Mucosa of descending colon (tissue), 3 donors: ENCODE measurements around the gene PEMT. TPM values are rescaled to one million over a fixed set of nuclear protein-coding genes. Genes with fewer than 3 reads are reported as not detected.

Source experiments
- ATAC-seq: fragments of 200-7000 bp; cut with Tn5 transposase; one replicate; pipeline ENCODE4 v1.9.1; 2020; ENCODE audit warnings: mild to moderate bottlenecking, moderate library complexity
- DNase-seq, 3 donors: peaks; one replicate each; pipeline ENCODE4 v3.0.0-alpha.2; 2020
- H3K36me3 ChIP-seq: fragments of 200-600 bp; one replicate; pipeline ENCODE4 v1.8.0; 2021; ENCODE audit warnings: low read depth, mild to moderate bottlenecking
- H3K4me1 ChIP-seq: fragments of 200-600 bp; one replicate; pipeline ENCODE4 v1.8.0; 2021; ENCODE audit warnings: low read depth, mild to moderate bottlenecking
- H3K4me3 ChIP-seq: fragments of 200-600 bp; one replicate; pipeline ENCODE4 v1.8.0; 2021; ENCODE audit warnings: mild to moderate bottlenecking
- H3K9me3 ChIP-seq: fragments of 200-600 bp; one replicate; pipeline ENCODE4 v1.8.0; 2021; ENCODE audit warnings: mild to moderate bottlenecking
- CTCF ChIP-seq: fragments of 200-600 bp; IDR thresholded peaks from one replicate; pipeline ENCODE4 v1.8.0; 2022; ENCODE audit warnings: antibody characterized with exemption, mild to moderate bottlenecking
- intact Hi-C, 2 donors: fragments of 100-400 bp; cut with DNase I in 1 of 2; cut with micrococcal nuclease in 1 of 2; formaldehyde crosslinking; loops; one replicate each; pipeline versions ENCODE4 v1.11.0 to v1.11.1; 2022; cut with DNase I, micrococcal nuclease
- total RNA-seq, 3 donors: library from RNA; stranded (reverse); fragmentation: NEBNext Ultra II Directional in 2 of 3; extraction: Animal tissue kit (Norgen Biotek cat#: 25700) in 2 of 3; gene quantifications; one replicate each; pipeline versions ENCODE4 v1.2.1 to v1.2.4, GENCODE V29; 2021 to 2023
- donor health status: DM: no; HTN: no; CAD: no; lungs with moderate emphysema.
- donor health status: DM: no; HTN: no; CAD: no.
- donor health status: DM: no; HTN: yes; CAD: no.

Gene PEMT
- total RNA-seq, 3 donors from 2014 or later = 15.4 to 18.3 (median 16.1) TPM

GRCh38 chr17:17558431-17558830 is 33.1 kb downstream of the PEMT start:
- no peak for TF ChIP-seq CTCF
- no peak for DNase-seq
- Histone ChIP-seq H3K36me3 (no peaks in the 10 kb centered on the region), H3K4me1 (peaks cover 5% of the 10 kb centered on the region), H3K4me3 (no peak overlapping the region), H3K9me3 (no peaks in the 10 kb centered on the region)
- no peak for ATAC-seq
- intact Hi-C loops = no loop called here

- H3K9me3 ChIP-seq = no peaks in the 10 kb centered on the region
- H3K4me3 ChIP-seq = no peak overlapping the region
- H3K4me1 ChIP-seq = no peaks in the 10 kb centered on the region
- intact Hi-C loops = no loop called here
- DNase-seq (no peak), ATAC-seq (no peak)
- no peak for TF ChIP-seq CTCF
- H3K36me3 ChIP-seq = no peaks in the 10 kb centered on the region
Measured at GRCh38 chr17:17557796-17558195, 33.7 kb downstream of the PEMT start.

DNA sequence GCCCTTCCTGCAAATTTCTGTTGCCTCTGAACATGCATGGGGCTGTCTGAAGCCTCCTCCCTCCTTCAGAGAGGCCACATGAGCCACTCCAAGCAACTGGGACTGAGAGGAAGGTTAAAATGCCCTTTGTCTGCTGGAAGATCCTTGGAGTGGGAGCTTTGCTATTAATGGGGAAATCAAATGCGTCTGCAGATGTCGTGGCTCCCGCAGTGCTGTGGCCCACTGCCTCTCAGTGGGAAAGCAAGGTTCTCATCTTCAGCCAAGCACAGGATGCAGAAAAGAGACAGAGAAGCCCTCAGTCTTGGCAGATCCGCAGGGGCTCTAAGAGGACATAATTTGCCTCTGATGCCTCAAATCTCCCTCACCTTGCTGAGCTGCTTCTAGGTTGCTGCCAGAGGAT is 34.8 kb downstream of the PEMT start:
- no peak for TF ChIP-seq CTCF
- Histone ChIP-seq H3K4me3 (no peak overlapping the region), H3K36me3 (no peaks in the 10 kb centered on the region), H3K4me1 (no peaks in the 10 kb centered on the region), H3K9me3 (no peaks in the 10 kb centered on the region)
- intact Hi-C loops = no loop called here
- ATAC-seq = no peak
- no peak for DNase-seq

DNA sequence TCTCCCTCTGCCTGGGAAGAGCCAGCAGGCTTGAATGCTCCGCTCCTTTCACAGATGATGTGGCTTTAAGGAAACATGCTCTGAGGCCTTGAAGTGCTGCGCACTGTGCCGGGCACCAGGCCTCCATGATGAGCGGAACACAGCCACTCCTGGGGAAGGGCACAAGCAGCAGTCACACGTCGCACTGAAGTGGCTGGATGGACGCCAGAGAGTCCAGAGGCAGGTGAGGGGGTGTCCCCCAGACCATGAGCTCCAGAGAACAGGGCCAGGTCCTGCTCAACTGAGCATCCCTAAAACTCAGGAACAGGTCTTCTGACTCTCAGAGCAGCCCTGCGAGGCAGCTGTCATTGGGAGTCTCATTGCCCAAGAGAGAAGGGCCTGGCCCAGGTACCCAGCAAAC is 35.6 kb downstream of the PEMT start:
- Histone ChIP-seq H3K4me3 (no peak overlapping the region), H3K4me1 (no peaks in the 10 kb centered on the region), H3K36me3 (no peaks in the 10 kb centered on the region), H3K9me3 (no peaks in the 10 kb centered on the region)
- ATAC-seq = no peak
- intact Hi-C loops = no loop called here
- no peak for DNase-seq
- no peak for TF ChIP-seq CTCF

DNA sequence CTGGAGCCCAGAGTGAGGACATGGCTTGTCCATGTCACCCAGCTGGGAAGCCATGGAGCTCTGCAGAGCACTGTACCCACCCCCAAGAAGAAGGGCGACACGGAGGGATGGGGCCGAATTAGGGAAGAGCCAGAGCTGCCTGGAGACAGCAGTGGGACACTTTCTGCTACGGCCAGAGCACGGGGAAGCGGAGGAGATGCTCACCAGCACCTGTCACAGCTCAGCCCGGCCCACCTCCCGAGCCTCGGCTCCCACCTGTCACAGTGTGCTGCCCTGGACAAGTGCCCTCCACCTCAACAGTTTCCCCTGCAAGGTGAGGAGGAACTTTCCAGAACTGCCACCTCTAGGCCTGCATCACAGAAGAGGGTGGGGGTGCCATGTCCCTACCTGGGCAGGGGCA is 36.4 kb downstream of the PEMT start:
- no peak overlapping the region for H3K4me3 ChIP-seq
- no peak for ATAC-seq
- H3K9me3 ChIP-seq = no peaks in the 10 kb centered on the region
- TF ChIP-seq CTCF = no peak
- no peaks in the 10 kb centered on the region for H3K36me3 ChIP-seq
- H3K4me1 ChIP-seq = no peaks in the 10 kb centered on the region
- intact Hi-C loops = no loop called here
- no peak for DNase-seq

GRCh38 chr17:17554266-17554665 is 37.2 kb downstream of the PEMT start:
- no peak for ATAC-seq
- no peak overlapping the region for H3K4me3 ChIP-seq
- no peak for TF ChIP-seq CTCF
- DNase-seq = peak in 1 of 3 donors; percentile 34
- no peaks in the 10 kb centered on the region for H3K9me3 ChIP-seq
- intact Hi-C loops = no loop called here
- H3K36me3 ChIP-seq = no peaks in the 10 kb centered on the region
- H3K4me1 ChIP-seq = no peaks in the 10 kb centered on the region
